GM19023 (cell line): ENCODE results near the gene WNK3.

Experiments used
- ATAC-seq: cut with Tn5 transposase; IDR thresholded peaks from one replicate; pipeline ENCODE4 v1.9.1; 2021; ENCODE audit warnings: mild to moderate bottlenecking, moderate library complexity; ENCODE audit not compliant: unreplicated experiment

Gene WNK3

GRCh38 chrX:54171527-54172250 lies 186.2 kb downstream of the WNK3 start:
- no peak for ATAC-seq

GRCh38 chrX:54171091-54171490 lies 186.8 kb downstream of the WNK3 start:
- no peak for ATAC-seq

GRCh38 chrX:54166915-54167314 lies 190.9 kb downstream of the WNK3 start:
- ATAC-seq: no peak

GRCh38 chrX:54157561-54157960 lies 200.3 kb downstream of the WNK3 start:
- no peak for ATAC-seq
